ENCODE results near the gene WBP2. TPM values are rescaled to one million over a fixed set of nuclear protein-coding genes. Genes with fewer than 3 reads are reported as not detected.

WBP2 gene
- total and polyA plus RNA-seq, 2 of the 13 experiments (the other 11 are each of a cell fraction or from before 2014, with no cell fraction given) = 29.2 to 29.5 TPM

DNA sequence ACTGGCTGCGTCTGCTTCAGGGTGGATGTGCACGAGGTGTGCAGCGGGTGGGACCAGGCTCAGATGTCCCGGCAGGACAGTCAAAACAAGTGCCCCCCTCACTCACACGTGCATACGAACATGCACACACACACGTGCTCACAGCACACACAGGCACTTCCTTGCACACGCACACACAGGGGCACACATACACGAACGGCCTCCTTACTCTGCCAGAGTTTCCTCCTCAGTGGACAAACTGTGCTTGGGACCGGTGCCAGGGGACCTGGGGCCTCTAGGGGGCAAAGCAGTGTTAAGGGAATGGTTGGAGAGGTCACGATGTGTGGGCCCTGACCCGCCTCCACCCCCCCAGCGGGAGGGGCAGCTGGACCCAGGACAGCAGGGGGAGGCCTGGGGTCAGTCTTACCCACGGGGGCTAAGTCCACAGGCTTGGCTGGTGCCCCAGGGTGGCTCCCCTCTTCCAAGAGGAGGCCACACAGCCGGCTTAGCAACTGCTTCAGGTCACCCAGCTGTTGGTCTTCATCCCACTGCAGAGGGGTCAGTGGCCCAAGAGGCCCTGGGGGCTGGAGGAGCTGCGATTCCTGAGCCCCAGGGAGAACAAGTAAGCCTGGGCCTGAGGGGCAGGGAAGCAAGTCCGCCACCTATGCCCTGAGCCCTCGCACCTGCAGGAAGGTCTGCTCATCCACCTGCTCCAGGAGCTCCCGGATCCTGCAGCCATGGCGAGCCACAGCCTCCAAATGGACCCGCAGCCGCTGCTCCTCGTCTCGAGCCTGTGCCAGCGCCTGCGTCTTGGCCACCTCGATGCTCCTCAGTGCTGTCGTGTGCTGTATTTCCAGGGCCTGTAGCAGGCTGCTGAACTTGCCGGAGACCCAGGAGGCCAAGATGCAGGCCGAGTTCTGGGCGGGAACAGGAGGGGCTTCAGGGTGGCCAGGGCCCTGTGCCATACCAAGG, 36.7 kb upstream of the WBP2 start (continued):
- TF ChIP-seq ZNF460 (CRISPR knock-in tag; IDR thresholded peaks at IDR 0.05; ENCODE audit: borderline replicate concordance) (no peak; the same call in 1 of the 2 replicates), ZNF564 (CRISPR knock-in tag; IDR thresholded peaks at IDR 0.05) (peak; percentile 55; the same call in 1 of the 2 replicates), ZNF337 (CRISPR knock-in tag; IDR thresholded peaks at IDR 0.05; ENCODE audit: borderline replicate concordance, low read depth) (0 out of 2 replicates have a peak, but pooled peaks have one; percentile 42), NR2C2 (CRISPR knock-in tag; IDR thresholded peaks at IDR 0.05; ENCODE audit: borderline replicate concordance) (peak; percentile 78), ZNF205 (CRISPR knock-in tag; IDR thresholded peaks at IDR 0.05) (peak; percentile 89), ZNF749 (CRISPR knock-in tag; IDR thresholded peaks at IDR 0.05; ENCODE audit: borderline replicate concordance) (no peak; the same call in 1 of the 2 replicates), NBN (conservative IDR thresholded peaks at IDR 0.05) (no peak), KLF13 (CRISPR knock-in tag; IDR thresholded peaks at IDR 0.05) (no peak; the same call in 1 of the 2 replicates), CHCHD3 (CRISPR knock-in tag; IDR thresholded peaks at IDR 0.05) (no peak), ATF7-NPFF (CRISPR knock-in tag; IDR thresholded peaks at IDR 0.05; ENCODE audit: low read depth) (peak; percentile 36; the same call in 1 of the 2 replicates), ZBTB7B (CRISPR knock-in tag; IDR thresholded peaks at IDR 0.05) (peak; percentile 93), TCF12 (IDR thresholded peaks at IDR 0.05) (no peak), TCF12 (CRISPR knock-in tag; IDR thresholded peaks at IDR 0.05) (peak; percentile 15; the same call in 1 of the 2 replicates), REL (CRISPR knock-in tag; conservative IDR thresholded peaks at IDR 0.05) (peak; percentile 70; the same call in 1 of the 2 replicates), HIVEP1 (CRISPR knock-in tag; IDR thresholded peaks at IDR 0.05) (no peak; the same call in none of the 2 replicates), MBD4 (IDR thresholded peaks at IDR 0.05; ENCODE audit: borderline replicate concordance, low read length) (no peak), RARG (CRISPR knock-in tag; IDR thresholded peaks at IDR 0.05; ENCODE audit: low read depth) (no peak), JDP2 (CRISPR knock-in tag; IDR thresholded peaks at IDR 0.05; ENCODE audit: borderline replicate concordance) (no peak; the same call in 1 of the 2 replicates), ASH2L (IDR thresholded peaks at IDR 0.05; ENCODE audit: insufficient read length, low read depth, low read length) (peak; percentile 58)
- TF ChIP-seq, protein P1, sequence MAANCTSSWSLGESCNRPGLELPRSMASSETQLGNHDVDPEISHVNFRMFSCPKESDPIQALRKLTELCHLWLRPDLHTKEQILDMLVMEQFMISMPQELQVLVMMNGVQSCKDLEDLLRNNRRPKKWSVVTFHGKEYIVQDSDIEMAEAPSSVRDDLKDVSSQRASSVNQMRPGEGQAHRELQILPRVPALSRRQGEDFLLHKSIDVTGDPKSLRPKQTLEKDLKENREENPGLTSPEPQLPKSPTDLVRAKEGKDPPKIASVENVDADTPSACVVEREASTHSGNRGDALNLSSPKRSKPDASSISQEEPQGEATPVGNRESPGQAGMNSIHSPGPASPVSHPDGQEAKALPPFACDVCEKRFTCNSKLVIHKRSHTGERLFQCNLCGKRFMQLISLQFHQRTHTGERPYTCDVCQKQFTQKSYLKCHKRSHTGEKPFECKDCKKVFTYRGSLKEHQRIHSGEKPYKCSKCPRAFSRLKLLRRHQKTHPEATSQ (CRISPR knock-in tag; IDR thresholded peaks at IDR 0.05; ENCODE audit: borderline replicate concordance) = no peak
- TF ChIP-seq, protein P2, sequence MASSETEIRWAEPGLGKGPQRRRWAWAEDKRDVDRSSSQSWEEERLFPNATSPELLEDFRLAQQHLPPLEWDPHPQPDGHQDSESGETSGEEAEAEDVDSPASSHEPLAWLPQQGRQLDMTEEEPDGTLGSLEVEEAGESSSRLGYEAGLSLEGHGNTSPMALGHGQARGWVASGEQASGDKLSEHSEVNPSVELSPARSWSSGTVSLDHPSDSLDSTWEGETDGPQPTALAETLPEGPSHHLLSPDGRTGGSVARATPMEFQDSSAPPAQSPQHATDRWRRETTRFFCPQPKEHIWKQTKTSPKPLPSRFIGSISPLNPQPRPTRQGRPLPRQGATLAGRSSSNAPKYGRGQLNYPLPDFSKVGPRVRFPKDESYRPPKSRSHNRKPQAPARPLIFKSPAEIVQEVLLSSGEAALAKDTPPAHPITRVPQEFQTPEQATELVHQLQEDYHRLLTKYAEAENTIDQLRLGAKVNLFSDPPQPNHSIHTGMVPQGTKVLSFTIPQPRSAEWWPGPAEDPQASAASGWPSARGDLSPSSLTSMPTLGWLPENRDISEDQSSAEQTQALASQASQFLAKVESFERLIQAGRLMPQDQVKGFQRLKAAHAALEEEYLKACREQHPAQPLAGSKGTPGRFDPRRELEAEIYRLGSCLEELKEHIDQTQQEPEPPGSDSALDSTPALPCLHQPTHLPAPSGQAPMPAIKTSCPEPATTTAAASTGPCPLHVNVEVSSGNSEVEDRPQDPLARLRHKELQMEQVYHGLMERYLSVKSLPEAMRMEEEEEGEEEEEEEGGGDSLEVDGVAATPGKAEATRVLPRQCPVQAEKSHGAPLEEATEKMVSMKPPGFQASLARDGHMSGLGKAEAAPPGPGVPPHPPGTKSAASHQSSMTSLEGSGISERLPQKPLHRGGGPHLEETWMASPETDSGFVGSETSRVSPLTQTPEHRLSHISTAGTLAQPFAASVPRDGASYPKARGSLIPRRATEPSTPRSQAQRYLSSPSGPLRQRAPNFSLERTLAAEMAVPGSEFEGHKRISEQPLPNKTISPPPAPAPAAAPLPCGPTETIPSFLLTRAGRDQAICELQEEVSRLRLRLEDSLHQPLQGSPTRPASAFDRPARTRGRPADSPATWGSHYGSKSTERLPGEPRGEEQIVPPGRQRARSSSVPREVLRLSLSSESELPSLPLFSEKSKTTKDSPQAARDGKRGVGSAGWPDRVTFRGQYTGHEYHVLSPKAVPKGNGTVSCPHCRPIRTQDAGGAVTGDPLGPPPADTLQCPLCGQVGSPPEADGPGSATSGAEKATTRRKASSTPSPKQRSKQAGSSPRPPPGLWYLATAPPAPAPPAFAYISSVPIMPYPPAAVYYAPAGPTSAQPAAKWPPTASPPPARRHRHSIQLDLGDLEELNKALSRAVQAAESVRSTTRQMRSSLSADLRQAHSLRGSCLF (CRISPR knock-in tag; IDR thresholded peaks at IDR 0.05; ENCODE audit: borderline replicate concordance) = no peak
- TF ChIP-seq, protein P3, sequence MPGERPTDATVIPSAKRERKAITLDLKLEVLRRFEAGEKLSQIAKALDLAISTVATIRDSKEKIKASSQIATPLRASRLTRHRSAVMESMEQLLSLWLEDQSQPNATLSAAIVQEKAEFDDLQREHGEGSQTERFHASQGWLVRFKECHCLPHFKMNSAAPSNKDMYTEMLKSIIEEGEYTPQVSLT (CRISPR knock-in tag; IDR thresholded peaks at IDR 0.05; ENCODE audit: borderline replicate concordance, low read depth) = no peak; the same call in 1 of the 2 replicates

Measured in HepG2 (cell line).